DND-41 (cell line): ENCODE results near the gene MEG3.

Source experiments
- ATAC-seq: fragments of 200-7000 bp; cut with Tn5 transposase; 3 replicates; pipeline ENCODE4 v1.9.1; 2021; ENCODE audit warnings: low read depth; ENCODE audit not compliant: insufficient read depth
- DNase-seq: peaks from one replicate; pipeline ENCODE4 v3.0.0-alpha.2; 2020
- H2AFZ ChIP-seq: 2 replicates; pipeline ENCODE4 v1.6.0; 2012; ENCODE audit warnings: low read depth, low read length
- H3K27ac ChIP-seq: 2 replicates; pipeline ENCODE4 v1.5.1; 2012; ENCODE audit warnings: low read length, inconsistent platforms
- H3K27me3 ChIP-seq: fragments of 200-600 bp; sonication (generic); 2 replicates; pipeline ENCODE4 v1.6.0; 2012; ENCODE audit warnings: low read length, mild to moderate bottlenecking, inconsistent platforms; ENCODE audit not compliant: insufficient read depth, poor library complexity
- H3K36me3 ChIP-seq: 2 replicates; pipeline ENCODE4 v1.5.1; 2012; ENCODE audit warnings: low read length, inconsistent platforms; ENCODE audit not compliant: insufficient read depth
- H3K4me1 ChIP-seq: 2 replicates; pipeline ENCODE4 v1.5.1; 2012; ENCODE audit warnings: mild to moderate bottlenecking, low read length; ENCODE audit not compliant: insufficient read depth
- H3K4me2 ChIP-seq: 2 replicates; pipeline ENCODE4 v1.6.0; 2012; ENCODE audit warnings: mild to moderate bottlenecking, moderate library complexity, low read length, inconsistent platforms; ENCODE audit not compliant: insufficient read depth
- H3K4me3 ChIP-seq, 2 experiments: fragments of 200-600 bp in 1 of 2; shearing (Covaris generic) in 1 of 2; 2 replicates each; pipeline ENCODE4 v1.5.1; 2012 to 2016; ENCODE audit warnings: inconsistent platforms in 2 of 2, low read length in 2 of 2, mild to moderate bottlenecking in 2 of 2, low read depth in 1 of 2, moderate library complexity in 1 of 2
- H3K79me2 ChIP-seq: 2 replicates; pipeline ENCODE4 v1.6.0; 2012; ENCODE audit warnings: low read length, inconsistent platforms; ENCODE audit not compliant: insufficient read depth
- H3K9ac ChIP-seq: 2 replicates; pipeline ENCODE4 v1.6.0; 2012; ENCODE audit warnings: low read depth, mild to moderate bottlenecking, inconsistent platforms, low read length, moderate library complexity
- H3K9me3 ChIP-seq: 2 replicates; pipeline ENCODE4 v1.5.1; 2012; ENCODE audit warnings: low read length, moderate library complexity, mild to moderate bottlenecking, inconsistent platforms; ENCODE audit not compliant: insufficient read depth, severe bottlenecking
- H4K20me1 ChIP-seq: 2 replicates; pipeline ENCODE4 v1.6.0; 2012; ENCODE audit warnings: low read length; ENCODE audit not compliant: insufficient read depth
- CTCF ChIP-seq: IDR thresholded peaks from 2 replicates; pipeline ENCODE4 v1.5.1; 2012; ENCODE audit warnings: borderline replicate concordance, low read length, moderate library complexity, mild to moderate bottlenecking; ENCODE audit not compliant: poor library complexity, severe bottlenecking; ENCODE audit errors: extremely low read depth
- EZH2 ChIP-seq: IDR thresholded peaks from 3 replicates; pipeline ENCODE4 v1.6.1; 2012; ENCODE audit warnings: borderline replicate concordance, low read depth, mild to moderate bottlenecking, moderate library complexity, low read length, inconsistent platforms; ENCODE audit not compliant: severe bottlenecking

The MEG3 gene

GRCh38 chr14:100864960-100865681, 39.2 kb downstream of the MEG3 start:
- ATAC-seq (no peak), DNase-seq (no peak)
- H3K4me3 ChIP-seq: no peak overlapping the region
- no peaks in the 10 kb centered on the region for H3K79me2 ChIP-seq
- peaks cover 6% of the 10 kb centered on the region for H3K27me3 ChIP-seq
- no peak overlapping the region for H3K27ac ChIP-seq
- H3K4me1 ChIP-seq: no peaks in the 10 kb centered on the region
- no peak overlapping the region for H2AFZ ChIP-seq
- H3K9ac ChIP-seq: no peak overlapping the region
- peaks cover 5% of the 10 kb centered on the region for H3K9me3 ChIP-seq
- H4K20me1 ChIP-seq: 0 out of 2 replicates have a peak, but pooled peaks cover 4% of the 10 kb centered on the region
- TF ChIP-seq EZH2 (no peak), CTCF (no peak)
- H3K36me3 ChIP-seq: no peaks in the 10 kb centered on the region
- H3K4me2 ChIP-seq: no peak overlapping the region

- Histone ChIP-seq H3K36me3 (no peaks in the 10 kb centered on the region), H3K9ac (no peak overlapping the region), H3K27me3 (peaks cover 6% of the 10 kb centered on the region), H3K4me3 (no peak overlapping the region), H3K4me2 (no peak overlapping the region), H3K4me1 (no peaks in the 10 kb centered on the region), H2AFZ (no peak overlapping the region), H3K79me2 (no peaks in the 10 kb centered on the region), H4K20me1 (0 out of 2 replicates have a peak, but pooled peaks cover 4% of the 10 kb centered on the region), H3K9me3 (peaks cover 5% of the 10 kb centered on the region), H3K27ac (no peak overlapping the region)
- no peak for DNase-seq
- no peak for ATAC-seq
- no peak for TF ChIP-seq CTCF
- TF ChIP-seq EZH2: no peak
These were observed 40.0 kb downstream of the MEG3 start for GRCh38 chr14:100865682-100866591.

- TF ChIP-seq EZH2 (no peak), CTCF (no peak)
- Histone ChIP-seq H3K9me3 (peaks cover 5% of the 10 kb centered on the region), H3K4me2 (no peak overlapping the region), H3K4me1 (no peaks in the 10 kb centered on the region), H3K4me3 (no peak overlapping the region), H3K36me3 (no peaks in the 10 kb centered on the region), H3K79me2 (no peaks in the 10 kb centered on the region), H3K27ac (no peak overlapping the region), H3K9ac (no peak overlapping the region), H3K27me3 (peaks cover 4% of the 10 kb centered on the region), H4K20me1 (0 out of 2 replicates have a peak, but pooled peaks cover 4% of the 10 kb centered on the region), H2AFZ (no peak overlapping the region)
- no peak for ATAC-seq
- no peak for DNase-seq
These were observed 41.0 kb downstream of the MEG3 start for GRCh38 chr14:100866666-100867630.
